Measurements from ENCODE around the gene PCSK5. TPM values are rescaled to one million over a fixed set of nuclear protein-coding genes. Genes with fewer than 3 reads are reported as not detected.

The PCSK5 gene
- total RNA-seq, 4 donors from 2014 or later = 22.0 to 37.4 (median 27.8) TPM

DNA sequence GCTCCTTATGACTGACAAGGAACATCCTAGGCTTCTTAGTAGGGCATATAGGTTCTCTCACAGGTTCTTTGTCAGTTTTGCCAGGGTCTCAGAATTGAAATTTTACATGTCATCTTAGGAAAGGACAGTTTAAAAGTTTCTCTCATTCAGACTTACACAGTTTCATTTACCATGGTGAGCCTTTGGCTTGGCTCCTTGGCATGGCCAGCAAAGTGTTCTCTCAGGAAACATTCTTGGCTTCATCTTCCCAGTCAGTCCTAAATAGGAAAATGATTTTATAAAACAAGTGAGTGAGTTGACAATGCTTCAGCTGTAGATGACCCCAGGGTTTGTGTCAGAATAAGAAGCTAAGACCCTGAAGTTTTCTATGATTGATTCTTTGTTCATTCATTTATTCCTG, 191.6 kb downstream of the PCSK5 start:
- Histone ChIP-seq H3K4me1 (peaks cover 0 to 34% (median 33%) of the 10 kb centered on the region in 4 donors), H3K27me3 (no peaks in the 10 kb centered on the region), H3K36me3 (peaks cover 0 to 2% (median 0%) of the 10 kb centered on the region in 4 donors), H3K27ac (replicated peaks in 1 of 4) (peak overlapping the region in 2 of 4 donors; percentile 6 to 31), H3K4me3 (no peak overlapping the region), H3K9me3 (peaks cover 0 to 6% (median 2%) of the 10 kb centered on the region in 4 donors)
- intact Hi-C loops (cut with DNase I) = no loop called here
- no peak for DNase-seq (ENCODE audit: extremely low spot score)
- TF ChIP-seq POLR2A (IDR thresholded peaks at IDR 0.05; ENCODE audit: low read depth) = no peak
- TF ChIP-seq POLR2AphosphoS5 (IDR thresholded peaks at IDR 0.05) = no peak
- TF ChIP-seq EP300 (IDR thresholded peaks at IDR 0.05) = no peak
- TF ChIP-seq, protein P1, sequence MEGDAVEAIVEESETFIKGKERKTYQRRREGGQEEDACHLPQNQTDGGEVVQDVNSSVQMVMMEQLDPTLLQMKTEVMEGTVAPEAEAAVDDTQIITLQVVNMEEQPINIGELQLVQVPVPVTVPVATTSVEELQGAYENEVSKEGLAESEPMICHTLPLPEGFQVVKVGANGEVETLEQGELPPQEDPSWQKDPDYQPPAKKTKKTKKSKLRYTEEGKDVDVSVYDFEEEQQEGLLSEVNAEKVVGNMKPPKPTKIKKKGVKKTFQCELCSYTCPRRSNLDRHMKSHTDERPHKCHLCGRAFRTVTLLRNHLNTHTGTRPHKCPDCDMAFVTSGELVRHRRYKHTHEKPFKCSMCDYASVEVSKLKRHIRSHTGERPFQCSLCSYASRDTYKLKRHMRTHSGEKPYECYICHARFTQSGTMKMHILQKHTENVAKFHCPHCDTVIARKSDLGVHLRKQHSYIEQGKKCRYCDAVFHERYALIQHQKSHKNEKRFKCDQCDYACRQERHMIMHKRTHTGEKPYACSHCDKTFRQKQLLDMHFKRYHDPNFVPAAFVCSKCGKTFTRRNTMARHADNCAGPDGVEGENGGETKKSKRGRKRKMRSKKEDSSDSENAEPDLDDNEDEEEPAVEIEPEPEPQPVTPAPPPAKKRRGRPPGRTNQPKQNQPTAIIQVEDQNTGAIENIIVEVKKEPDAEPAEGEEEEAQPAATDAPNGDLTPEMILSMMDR (IDR thresholded peaks at IDR 0.05) = no peak

DNA sequence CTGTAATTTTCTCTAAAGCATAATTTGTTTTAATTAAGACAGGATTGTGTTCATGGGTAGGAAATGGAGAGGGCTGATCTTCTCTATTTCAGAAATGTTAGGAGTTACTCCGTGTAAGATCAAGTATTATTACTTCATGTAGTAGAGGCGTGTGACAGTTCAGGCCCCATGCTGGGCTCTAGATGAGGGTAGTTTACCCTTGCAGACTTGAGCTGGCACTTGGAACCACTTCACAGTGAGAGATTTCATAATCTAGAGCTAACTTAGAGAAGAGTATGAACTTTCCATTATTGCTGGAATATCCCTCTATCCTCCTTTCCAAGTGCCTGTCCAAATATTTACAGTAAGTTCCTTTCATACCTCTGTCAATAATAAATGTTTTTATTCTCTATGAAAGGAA, 195.1 kb downstream of the PCSK5 start:
- intact Hi-C loops (cut with DNase I) = no loop called here
- H3K9me3 ChIP-seq = no peaks in the 10 kb centered on the region
- no peaks in the 10 kb centered on the region for H3K27me3 ChIP-seq
- peaks cover 0 to 34% (median 33%) of the 10 kb centered on the region in 4 donors for H3K4me1 ChIP-seq
- H3K4me3 ChIP-seq = no peak overlapping the region
- H3K36me3 ChIP-seq = no peaks in the 10 kb centered on the region
- peak overlapping the region in 3 of 4 donors; percentile 12 to 30 (median 15) for H3K27ac ChIP-seq (replicated peaks in 1 of 4)
- DNase-seq (ENCODE audit: extremely low spot score) = no peak
- 61% methylated on average over 2 of the region's 2 CpGs for WGBS
- TF ChIP-seq, protein P1 (IDR thresholded peaks at IDR 0.05) = no peak
- TF ChIP-seq EP300 (IDR thresholded peaks at IDR 0.05) = no peak
- no peak for TF ChIP-seq POLR2AphosphoS5 (IDR thresholded peaks at IDR 0.05)
- no peak for TF ChIP-seq POLR2A (IDR thresholded peaks at IDR 0.05; ENCODE audit: low read depth)

DNA sequence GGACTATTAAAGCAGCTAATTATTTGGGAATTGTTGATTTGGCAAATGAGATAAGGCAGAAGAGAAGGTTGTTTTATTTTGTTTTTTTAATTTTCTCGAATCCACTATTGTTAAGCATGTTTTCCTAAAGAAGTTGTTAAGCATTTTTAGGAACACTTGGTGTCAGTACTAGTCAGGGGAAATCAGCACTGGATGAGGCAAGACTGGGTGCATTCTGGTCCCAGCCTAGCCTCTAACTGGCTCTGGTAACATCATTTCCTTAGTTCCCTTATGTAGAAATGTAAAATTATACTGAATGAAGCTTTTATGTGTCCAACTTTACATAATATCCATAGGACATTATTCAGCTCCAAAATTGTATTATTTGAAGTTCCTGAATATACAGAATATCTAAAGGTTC, 196.1 kb downstream of the PCSK5 start:
- intact Hi-C loops (cut with DNase I) = no loop called here
- H3K27me3 ChIP-seq = no peaks in the 10 kb centered on the region
- no peak for DNase-seq (ENCODE audit: extremely low spot score)
- no peak overlapping the region for H3K4me3 ChIP-seq
- no peaks in the 10 kb centered on the region for H3K9me3 ChIP-seq
- H3K36me3 ChIP-seq = no peaks in the 10 kb centered on the region
- peaks cover 0 to 33% (median 29%) of the 10 kb centered on the region in 4 donors for H3K4me1 ChIP-seq
- no peak overlapping the region for H3K27ac ChIP-seq (replicated peaks in 1 of 4)
- WGBS = 69% methylated on average over 1 of the region's 1 CpG
- no peak for TF ChIP-seq POLR2A (IDR thresholded peaks at IDR 0.05; ENCODE audit: low read depth)
- no peak for TF ChIP-seq EP300 (IDR thresholded peaks at IDR 0.05)
- TF ChIP-seq POLR2AphosphoS5 (IDR thresholded peaks at IDR 0.05) = no peak
- TF ChIP-seq, protein P1 (IDR thresholded peaks at IDR 0.05) = no peak

DNA sequence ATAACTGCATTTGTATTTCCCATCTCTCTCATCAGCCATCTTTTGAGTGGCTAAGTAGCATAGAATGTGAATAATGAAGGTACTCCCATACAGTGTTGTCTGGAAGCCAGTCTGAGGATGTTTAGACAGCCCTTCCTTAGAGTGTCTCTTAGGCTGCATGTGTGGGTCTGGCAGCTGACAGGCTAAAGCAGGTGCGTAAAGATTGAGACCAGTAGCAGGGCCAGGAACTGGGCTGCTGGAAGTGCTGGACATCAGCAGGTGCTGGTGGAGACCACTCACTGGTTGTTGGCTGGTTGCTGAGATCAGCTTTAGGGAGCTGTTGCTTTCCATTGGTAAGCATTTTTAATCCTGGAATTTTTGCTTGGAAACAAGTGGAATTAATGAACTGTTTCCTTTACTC, 197.5 kb downstream of the PCSK5 start:
- no peaks in the 10 kb centered on the region for H3K27me3 ChIP-seq
- no peaks in the 10 kb centered on the region for H3K36me3 ChIP-seq
- no peaks in the 10 kb centered on the region for H3K9me3 ChIP-seq
- no peak for DNase-seq (ENCODE audit: extremely low spot score)
- peaks cover 0 to 21% (median 16%) of the 10 kb centered on the region in 4 donors for H3K4me1 ChIP-seq
- H3K27ac ChIP-seq (replicated peaks in 1 of 4) = no peak overlapping the region
- no peak overlapping the region for H3K4me3 ChIP-seq
- TF ChIP-seq, protein P1 (IDR thresholded peaks at IDR 0.05) = no peak
- no peak for TF ChIP-seq POLR2A (IDR thresholded peaks at IDR 0.05; ENCODE audit: low read depth)
- TF ChIP-seq EP300 (IDR thresholded peaks at IDR 0.05) = no peak
- TF ChIP-seq POLR2AphosphoS5 (IDR thresholded peaks at IDR 0.05) = no peak
- WGBS = 92% methylated on average over 1 of the region's 1 CpG
- intact Hi-C loops (cut with DNase I) = no loop called here

GRCh38 chr9:76090330-76090729, 199.9 kb downstream of the PCSK5 start:
- Histone ChIP-seq H3K4me3 (no peak overlapping the region), H3K27me3 (no peaks in the 10 kb centered on the region), H3K36me3 (no peaks in the 10 kb centered on the region), H3K9me3 (no peaks in the 10 kb centered on the region), H3K4me1 (peaks cover 0 to 15% (median 11%) of the 10 kb centered on the region in 4 donors), H3K27ac (replicated peaks in 1 of 4) (no peak overlapping the region)
- intact Hi-C loops (cut with DNase I) = no loop called here
- no peak for DNase-seq (ENCODE audit: extremely low spot score)
- 78% methylated on average over 6 of the region's 6 CpGs for WGBS
- TF ChIP-seq POLR2AphosphoS5 (IDR thresholded peaks at IDR 0.05) = no peak
- no peak for TF ChIP-seq POLR2A (IDR thresholded peaks at IDR 0.05; ENCODE audit: low read depth)
- TF ChIP-seq, protein P1 (IDR thresholded peaks at IDR 0.05) = no peak
- no peak for TF ChIP-seq EP300 (IDR thresholded peaks at IDR 0.05)
